Skin epidermis (tissue), 12 donors: ENCODE results near the gene GM2A.

ENCODE experiments used
- H3K27ac ChIP-seq, 21 experiments: fragments of 200-600 bp; sonication (generic) in 11 of 21; one replicate each; pipeline ENCODE4 v1.5.0; 2020; ENCODE audit warnings: mild to moderate bottlenecking in 3 of 21, inconsistent platforms in 2 of 21, moderate library complexity in 2 of 21
- H3K4me3 ChIP-seq, 7 experiments: fragments of 200-600 bp; sonication (generic) in 2 of 7; one replicate each; pipeline ENCODE4 v1.5.0; 2020; ENCODE audit warnings: inconsistent platforms in 2 of 7, mild to moderate bottlenecking in 2 of 7, moderate library complexity in 1 of 7

Gene GM2A

DNA sequence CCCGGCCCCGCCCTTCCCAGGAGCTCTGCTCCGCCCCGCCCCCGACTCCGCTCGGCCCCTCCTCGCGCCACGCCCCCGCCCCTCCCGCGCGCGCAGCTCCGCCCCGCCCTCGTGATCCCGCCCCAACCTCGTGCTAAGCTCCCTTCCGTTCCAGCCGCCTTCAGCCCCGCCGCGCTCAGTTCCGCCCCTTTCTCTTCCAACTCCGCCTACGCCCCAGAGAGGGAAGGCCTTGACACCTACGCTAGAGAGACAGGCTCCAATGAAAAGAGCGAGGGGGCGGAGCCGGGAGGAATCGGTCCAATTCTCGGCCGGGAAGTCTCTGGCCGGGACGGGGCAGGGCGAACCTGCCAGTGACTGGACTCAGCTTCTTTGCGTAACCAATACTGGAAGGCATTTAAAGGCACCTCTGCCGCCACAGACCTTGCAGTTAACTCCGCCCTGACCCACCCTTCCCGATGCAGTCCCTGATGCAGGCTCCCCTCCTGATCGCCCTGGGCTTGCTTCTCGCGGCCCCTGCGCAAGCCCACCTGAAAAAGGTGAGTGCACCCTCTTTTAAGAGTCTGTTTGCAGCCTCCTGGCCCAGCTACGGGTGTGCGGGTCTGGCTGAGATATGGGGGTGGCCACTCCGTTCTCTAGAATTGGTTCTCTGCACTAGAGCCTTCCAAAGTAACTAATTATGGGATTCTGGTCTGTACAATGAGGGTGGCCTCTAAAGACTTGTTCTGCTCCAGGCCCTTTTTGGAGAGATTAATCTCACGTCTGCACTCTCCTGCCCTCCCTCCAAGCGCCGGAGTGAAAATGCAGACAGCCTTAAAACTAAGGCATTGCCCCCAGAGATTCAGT, at the start of gene GM2A:
TSS of gene GM2A (plus strand) at position 424 of the 843 bp plus-strand sequence. CDS start at position 456, 32 bp downstream.
- H3K27ac ChIP-seq, result peak within 1 kb of the TSS in 20 of 21 experiments; percentile 73 to 94 (median 84)
- peak within 1 kb of the TSS; percentile 48 to 78 (median 65) for H3K4me3 ChIP-seq

DNA sequence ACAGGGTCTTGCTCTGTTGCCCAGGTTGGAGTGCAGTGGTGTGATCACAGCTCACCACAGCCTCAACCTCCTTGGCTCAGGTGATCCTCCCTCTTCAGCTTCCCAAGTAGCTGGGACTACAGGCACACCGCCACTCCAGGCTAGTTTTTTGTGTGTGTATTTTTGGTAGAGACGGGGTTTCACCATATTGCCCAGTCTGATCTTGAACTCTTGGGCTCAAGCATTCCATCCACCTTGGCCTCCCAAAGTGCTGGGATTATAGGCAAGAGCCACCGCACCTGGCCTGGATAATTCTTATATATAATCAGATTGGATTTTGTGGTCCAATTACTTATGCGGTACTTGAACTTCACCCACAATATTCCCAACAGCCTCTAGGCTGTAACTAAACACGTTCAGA, 48.9 kb upstream of the GM2A start:
- Histone ChIP-seq H3K4me3 (no peak overlapping the region), H3K27ac (no peak overlapping the region)

DNA sequence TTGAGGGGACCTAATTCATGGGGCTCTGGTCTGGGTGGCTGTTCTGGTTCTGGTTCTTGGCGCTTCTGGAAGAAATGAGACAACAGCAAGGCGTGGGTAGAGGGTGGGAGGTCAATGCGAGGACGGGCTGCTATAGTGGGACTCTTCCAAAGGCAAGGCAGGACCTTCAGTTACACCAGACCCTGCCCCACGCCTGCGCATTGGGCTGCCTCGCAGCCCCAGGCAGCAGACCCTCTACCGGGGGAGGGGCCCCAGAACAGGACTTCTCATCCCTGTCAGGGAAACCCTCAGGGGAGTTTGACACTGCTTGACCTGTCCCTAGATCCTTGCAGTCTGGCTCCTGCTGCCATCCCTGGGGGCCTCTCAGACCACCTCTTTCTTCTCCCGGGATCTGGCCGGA, 47.6 kb upstream of the GM2A start:
- Histone ChIP-seq H3K27ac (no peak overlapping the region), H3K4me3 (no peak overlapping the region)

DNA sequence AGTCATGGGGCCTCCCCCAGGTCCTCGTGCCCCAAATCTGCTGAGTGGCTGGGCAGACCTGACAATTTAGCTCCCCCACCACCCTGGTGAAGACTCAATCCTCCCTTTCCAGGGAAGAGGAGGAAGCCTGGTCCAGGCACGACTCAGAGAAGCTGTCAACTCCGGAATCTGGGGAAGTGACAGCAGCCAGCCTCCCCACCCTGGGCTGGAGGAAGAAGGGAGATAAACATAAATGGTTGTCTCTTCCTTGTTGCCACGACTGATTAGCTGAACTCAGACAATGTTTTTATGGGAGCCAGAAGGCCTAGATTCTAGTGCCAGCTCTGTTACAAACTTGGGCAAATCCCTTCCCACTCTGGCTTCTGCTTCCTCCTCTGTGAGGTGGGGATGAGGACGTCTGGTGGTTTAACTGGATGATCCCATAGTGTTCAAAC, 44.5 kb upstream of the GM2A start:
- Histone ChIP-seq H3K4me3 (no peak overlapping the region), H3K27ac (peak overlapping the region in 18 of 21 experiments; percentile 11 to 82 (median 59))

DNA sequence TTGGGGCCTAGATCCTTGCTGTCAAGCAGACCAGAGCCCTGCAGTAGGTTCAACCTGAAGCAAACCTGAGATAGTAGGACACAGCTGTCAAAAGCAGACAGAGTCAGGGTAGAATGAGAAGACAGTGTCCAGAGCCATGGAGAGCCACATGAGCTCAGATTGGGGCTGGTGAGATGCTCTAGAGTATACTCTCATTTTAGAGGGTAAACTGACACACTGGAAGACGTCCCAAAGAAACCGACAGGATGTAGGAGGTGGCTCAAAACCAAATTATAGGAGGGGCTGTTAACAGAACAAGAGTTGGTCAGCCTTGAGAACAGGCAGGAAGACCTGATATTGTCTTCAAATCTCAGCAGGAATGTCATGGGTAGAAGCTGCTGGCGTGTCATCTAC, 40.6 kb upstream of the GM2A start:
- no peak overlapping the region for H3K4me3 ChIP-seq
- H3K27ac ChIP-seq, result peak overlapping the region in 18 of 21 experiments; percentile 12 to 93 (median 74)

DNA sequence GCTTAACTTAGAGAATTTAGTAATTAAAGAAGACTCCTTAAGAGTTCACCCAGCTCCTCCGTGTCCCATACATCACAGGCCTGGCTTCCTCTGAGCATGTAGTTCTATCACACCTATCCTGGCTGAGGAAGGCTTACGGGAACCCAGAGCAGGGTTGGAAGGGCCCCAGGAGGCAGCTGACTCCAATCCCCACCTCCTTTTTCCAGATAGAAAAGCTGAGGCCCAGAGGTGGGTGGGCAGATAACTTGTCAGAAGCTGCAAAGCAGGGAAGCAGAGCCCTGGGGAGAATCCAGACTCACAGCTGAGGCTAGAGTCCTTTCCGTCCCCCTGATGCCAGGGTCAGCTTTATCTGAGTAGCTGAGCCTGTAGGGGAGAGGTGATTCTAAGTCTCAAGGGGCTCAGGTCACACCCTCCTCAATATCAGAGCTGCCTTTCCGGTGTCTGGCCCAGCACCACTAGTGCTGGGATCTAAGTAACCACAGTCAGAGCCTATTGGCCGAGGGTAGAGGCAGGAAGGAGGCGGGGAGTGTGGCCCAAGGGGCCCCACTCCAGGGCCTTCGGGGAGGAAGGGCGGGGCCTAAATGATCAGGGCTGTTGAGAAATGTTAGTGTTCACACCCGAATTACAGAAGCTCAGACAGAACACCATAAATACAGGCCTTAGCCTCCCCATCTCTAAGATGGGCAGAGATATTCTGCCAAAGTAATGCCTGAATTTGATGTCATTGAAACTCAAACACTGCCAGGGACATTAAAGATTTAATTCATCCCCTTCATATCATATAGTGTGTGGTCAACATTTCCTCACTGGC, 39.0 kb upstream of the GM2A start:
- Histone ChIP-seq H3K4me3 (peak overlapping the region in 2 of 7 experiments; percentile 7 to 17), H3K27ac (peak overlapping the region; percentile 24 to 93 (median 81))

DNA sequence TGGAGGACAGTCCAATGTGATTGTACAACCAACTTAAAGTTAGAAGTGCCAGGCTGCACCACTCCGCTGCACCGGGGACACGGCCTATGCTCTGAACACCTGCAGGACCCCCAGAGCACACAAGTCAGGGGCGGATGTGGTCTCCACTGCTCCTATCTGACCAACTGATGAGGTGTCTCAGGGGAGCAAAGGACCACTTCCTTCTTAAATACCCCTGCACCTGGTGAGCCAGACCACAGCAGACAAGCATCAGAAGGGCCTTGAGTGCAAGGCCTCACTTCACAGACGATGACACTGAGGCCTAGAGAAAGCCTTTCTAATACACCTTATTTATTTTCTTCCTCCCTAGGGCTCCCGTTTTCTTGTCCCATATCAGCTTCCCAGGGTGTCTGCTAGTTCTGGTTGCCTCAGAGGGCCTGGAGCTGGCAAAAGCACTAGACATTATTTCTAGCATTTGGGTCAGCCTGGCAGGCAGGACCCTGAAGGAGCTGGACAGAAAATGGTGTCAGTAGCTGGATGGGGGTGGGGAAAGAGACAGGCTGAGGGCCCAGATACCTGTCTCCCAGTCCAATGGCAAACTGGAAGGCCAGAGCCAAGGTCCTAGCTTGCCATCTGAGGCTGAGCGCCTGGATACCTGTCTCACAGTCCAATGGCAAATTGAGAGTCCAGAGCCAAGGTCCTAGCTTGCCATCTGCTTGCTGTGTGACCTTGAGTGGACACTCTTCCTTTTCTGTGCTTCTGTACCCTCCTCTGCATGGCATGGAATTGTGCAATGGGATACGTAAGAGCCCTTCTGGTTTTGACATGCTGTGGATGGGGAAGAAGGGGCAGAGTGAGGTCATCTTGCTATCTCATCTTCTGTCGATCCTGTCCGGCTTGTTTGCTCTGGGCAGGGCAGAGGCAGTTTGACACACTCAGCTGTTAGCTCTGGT, 38.1 kb upstream of the GM2A start:
- no peak overlapping the region for H3K4me3 ChIP-seq
- H3K27ac ChIP-seq, result peak overlapping the region in 20 of 21 experiments; percentile 45 to 93 (median 82)

DNA sequence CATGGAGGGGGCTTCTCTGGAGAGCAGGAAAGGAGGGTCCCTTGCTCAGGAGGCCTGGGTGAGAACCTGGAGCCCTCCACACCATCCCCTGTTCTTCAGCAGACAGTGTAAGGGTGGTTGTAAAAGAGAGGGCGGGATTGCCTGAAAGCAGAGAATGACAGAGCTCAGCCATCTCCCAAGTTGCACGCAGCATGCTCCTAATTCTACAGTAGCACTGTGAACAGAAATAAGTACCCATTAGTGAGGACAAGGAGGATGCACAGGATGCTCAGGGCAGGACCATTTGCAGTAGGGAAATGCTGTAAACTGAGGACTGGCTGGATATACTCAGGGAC, 37.5 kb upstream of the GM2A start:
- no peak overlapping the region for H3K4me3 ChIP-seq
- peak overlapping the region in 18 of 21 experiments; percentile 33 to 93 (median 82) for H3K27ac ChIP-seq

DNA sequence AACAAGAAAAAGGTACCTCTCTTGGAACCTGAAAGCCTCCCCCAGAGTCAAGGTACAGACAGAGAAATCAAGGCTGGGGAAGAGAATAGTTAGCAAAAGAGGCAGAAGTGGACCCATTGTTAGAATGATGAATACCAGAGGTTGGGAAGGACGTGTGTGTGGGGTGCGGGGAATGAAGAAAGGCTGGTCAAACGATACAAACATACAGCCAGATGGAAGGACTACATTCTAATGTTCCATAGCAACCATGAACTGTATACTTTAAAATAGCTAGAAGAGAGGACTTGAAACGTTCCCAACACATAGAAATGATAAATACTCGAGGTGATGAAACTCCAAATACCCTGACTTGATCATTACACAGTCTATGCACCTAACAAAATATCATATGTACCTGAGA, 36.2 kb upstream of the GM2A start:
- Histone ChIP-seq H3K27ac (peak overlapping the region in 4 of 21 experiments; percentile 15 to 67 (median 60)), H3K4me3 (no peak overlapping the region)

DNA sequence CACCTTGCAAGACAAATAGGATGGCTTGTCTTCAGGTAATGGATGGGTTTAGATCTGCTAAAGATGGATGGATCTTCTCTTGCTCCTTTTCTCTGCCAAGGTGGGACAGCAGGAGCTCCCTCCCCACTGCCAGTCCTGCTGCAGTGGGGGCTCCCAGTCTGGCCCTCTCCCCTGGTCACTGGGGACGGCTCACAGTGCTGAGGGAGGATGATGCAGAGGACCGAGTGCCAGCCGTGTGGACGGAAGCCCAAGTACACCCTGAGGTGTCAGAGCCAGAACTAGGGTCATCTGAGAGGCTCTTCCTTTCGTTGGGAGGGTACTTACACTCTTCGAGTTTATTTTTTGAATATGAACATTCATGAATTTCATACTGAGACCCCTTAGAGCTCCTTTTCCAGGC, 34.8 kb upstream of the GM2A start:
- peak overlapping the region in 4 of 21 experiments; percentile 22 to 67 (median 60) for H3K27ac ChIP-seq
- H3K4me3 ChIP-seq, result no peak overlapping the region

DNA sequence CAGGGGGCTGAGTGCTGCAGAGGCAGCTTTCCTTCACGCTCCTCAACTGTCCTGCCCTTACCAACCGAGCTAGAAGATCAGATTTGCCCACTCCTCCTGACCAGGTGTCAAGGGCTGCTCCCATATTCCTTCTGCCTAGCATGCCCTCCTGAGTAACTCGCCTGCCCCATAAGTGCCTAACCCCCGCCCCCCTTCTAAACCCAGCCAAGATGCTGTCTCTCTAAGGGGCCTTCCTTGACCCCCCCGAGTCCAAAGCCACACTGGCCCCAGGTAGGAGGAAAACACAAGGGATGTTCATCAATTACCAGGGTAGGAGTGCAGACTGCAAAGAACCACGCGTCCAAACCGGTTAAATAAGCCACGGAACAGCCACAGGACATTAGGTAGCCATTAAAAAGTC, 33.8 kb upstream of the GM2A start:
- Histone ChIP-seq H3K4me3 (no peak overlapping the region), H3K27ac (peak overlapping the region in 2 of 21 experiments; percentile 3 to 61)

DNA sequence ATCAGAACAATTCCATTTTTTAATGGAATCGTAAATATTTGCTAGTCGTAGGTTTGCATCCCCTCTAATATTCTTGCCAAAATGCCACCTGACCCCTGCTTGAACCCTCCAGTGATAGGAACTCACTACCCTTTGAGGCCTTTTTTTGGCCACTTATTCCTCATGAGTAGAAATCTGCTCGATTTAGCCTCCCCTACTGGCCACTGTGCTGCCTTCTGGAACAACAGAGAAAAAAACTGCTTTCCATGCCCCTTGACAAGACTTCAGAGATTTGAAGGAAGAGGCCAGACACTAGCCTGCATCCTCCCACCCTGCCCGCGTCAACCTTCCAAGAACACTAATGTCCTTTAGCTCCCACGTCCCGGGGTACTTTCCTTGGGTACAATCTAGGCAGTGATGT, 33.2 kb upstream of the GM2A start:
- H3K4me3 ChIP-seq, result no peak overlapping the region
- peak overlapping the region in 3 of 21 experiments; percentile 29 to 98 (median 92) for H3K27ac ChIP-seq

DNA sequence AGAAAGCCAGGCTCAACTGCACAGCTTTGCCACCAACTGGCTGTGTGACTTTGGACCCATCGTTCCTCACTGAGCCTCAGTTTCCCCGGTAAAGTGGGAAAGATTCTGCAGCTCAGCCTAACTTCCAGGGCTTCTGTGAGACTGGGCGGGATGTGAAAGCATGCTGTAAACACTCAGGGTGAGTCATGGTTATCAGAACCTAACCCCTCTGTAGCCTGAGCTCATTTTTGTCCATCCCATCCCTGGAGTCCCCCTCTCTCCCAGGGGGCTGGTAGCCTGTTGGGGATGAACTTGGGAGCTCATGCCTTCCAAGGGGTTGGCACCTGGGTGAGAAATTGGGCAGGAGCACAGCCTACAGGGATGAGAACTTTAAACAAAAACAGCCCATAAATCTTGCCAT, 31.4 kb upstream of the GM2A start:
- H3K4me3 ChIP-seq, result peak overlapping the region in 2 of 7 experiments; percentile 43 to 75

DNA sequence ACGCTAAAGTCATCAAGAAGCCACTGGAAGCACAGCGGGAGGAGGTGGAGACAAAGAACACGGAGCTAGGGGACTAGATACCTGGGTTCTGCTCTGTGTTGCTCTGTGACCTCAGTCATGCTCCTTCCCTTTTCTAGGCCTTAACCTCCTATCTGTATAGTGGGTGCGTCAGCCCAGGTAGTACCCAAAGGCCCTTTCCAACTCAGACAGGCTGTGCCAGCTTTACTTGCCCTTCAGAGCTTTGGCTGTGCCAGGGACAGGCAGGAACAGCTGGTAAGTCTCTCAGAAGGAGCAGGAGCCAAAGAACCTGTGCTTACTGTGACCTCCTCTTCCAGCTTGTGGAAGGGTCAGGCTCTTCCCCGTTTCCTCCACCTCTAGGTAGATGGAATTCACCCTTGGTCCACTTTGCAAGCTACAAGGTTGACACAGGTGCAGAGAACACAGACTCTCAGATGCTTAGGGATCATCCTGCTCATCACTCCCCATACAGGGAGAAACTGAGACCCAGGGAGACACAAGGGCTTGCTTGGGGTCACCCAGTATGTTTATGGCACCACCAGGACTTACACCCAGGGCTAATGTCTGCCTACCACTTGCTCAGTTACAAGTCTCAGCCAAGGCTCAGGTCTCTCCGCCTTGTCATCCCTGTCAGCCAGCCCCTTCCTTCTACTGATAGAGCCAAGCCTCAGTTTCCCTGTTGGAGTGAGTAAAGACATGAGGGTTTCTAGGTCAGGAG, 30.8 kb upstream of the GM2A start:
- peak overlapping the region in 18 of 21 experiments; percentile 46 to 98 (median 85) for H3K27ac ChIP-seq
- peak overlapping the region in 6 of 7 experiments; percentile 40 to 75 (median 64) for H3K4me3 ChIP-seq

More for the DNA sequence above, 31.4 kb upstream of the GM2A start:
- peak overlapping the region in 15 of 21 experiments; percentile 5 to 98 (median 88) for H3K27ac ChIP-seq

DNA sequence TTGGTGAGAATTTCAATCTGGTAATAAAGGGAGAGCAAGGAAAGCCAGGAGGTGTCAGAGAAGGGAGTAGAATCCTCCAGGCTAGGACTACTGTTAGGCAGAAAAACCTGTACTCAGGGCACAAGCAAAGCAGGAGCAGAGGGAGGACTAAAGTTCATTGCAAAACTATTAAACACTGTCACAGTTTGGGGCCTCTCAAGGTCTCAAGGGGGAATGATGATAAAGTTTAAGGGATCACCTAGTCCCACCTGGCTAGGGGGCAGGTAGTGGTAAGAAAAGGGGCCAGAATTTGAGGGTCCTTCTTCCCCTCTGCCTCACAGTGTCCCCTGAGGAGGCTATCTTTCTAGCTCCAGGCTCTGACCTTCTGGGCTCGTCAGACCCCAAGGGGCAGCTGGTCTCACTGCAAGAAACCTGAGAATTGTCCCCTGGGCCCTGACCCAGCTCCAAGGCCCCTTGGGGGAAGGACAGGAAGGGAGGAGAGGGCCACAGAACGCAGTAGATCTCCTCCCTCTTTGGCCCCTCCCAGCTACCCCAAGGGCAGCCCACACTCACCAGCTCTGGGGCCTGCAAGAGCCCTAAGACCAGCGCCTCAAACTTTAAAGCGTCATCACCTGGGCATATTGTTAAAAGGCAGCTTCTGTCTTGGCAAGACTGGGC, 30.1 kb upstream of the GM2A start:
- Histone ChIP-seq H3K27ac (peak overlapping the region in 20 of 21 experiments; percentile 46 to 98 (median 84)), H3K4me3 (peak overlapping the region; percentile 40 to 75 (median 57))

DNA sequence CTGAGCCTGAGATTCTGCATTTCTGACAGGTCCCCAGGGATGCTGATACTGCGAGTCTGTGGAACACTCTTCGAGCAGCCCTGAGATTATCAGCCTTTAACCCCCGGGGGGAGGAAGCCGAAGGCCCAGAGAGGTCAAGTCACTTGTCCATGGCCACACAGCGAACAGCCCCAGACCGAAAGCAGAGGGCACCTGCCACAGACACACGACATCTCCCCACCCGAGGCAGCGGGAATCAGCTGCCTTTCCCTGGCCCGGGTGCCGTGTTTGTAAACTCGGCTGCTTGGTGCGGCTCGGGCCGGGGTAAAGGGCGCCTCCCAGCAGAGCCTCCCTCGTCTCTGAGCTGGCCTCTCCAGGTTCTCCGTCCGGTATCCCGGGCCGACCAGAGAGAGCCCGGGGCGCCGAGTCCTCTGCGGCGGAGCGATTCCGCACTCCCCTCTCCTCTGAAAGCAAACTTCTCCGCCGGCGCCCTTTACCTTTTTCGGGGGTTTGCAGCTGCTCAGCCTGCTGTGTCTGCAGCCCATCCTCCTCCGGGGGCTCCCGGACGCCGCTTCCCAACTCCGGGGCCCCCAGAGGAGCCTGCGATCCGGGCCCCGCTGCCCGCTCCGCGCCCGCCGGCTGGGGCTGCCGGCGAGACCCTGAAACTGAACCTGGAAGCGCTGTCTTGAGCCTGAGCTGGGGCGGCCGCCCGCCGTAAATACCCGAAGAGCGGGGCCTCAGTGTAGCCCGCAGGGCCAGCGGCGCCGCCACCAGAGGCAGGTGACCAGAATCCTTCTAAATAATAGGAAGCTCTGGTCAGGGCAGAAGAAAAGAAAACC, 29.3 kb upstream of the GM2A start, which contains the start of gene CCDC69:
TSS of gene CCDC69 (minus strand) at position 646 of the 818 bp plus-strand sequence. CDS start at position 524, 122 bp downstream.
- peak within 1 kb of the TSS; percentile 40 to 75 (median 57) for H3K4me3 ChIP-seq
- peak within 1 kb of the TSS; percentile 43 to 98 (median 84) for H3K27ac ChIP-seq

DNA sequence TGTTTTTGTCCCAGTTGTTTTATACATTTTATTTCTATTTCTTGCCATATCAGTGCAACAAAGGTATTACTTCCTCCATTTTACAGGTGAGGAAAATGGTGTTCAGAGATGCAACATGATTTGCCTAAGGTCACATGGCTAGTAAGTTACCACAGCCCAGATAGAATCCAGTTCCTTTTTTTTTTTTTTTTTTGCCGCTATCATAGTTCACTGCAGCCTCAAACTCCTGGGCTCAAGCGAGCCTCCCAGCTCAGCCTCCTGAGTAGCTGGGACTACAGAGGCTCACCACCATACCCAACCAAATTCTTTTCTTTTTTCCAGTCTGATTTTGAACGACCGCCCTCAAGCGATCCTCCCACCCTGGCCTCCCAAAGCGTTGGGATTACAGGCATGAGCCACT, 28.6 kb upstream of the GM2A start:
- H3K4me3 ChIP-seq, result peak overlapping the region; percentile 40 to 75 (median 57)

More for the DNA sequence above, 28.6 kb upstream of the GM2A start:
- H3K27ac ChIP-seq, result peak overlapping the region in 16 of 21 experiments; percentile 46 to 98 (median 87)
